Measurements from ENCODE around the gene MEIS2.

MEIS2 gene

DNA sequence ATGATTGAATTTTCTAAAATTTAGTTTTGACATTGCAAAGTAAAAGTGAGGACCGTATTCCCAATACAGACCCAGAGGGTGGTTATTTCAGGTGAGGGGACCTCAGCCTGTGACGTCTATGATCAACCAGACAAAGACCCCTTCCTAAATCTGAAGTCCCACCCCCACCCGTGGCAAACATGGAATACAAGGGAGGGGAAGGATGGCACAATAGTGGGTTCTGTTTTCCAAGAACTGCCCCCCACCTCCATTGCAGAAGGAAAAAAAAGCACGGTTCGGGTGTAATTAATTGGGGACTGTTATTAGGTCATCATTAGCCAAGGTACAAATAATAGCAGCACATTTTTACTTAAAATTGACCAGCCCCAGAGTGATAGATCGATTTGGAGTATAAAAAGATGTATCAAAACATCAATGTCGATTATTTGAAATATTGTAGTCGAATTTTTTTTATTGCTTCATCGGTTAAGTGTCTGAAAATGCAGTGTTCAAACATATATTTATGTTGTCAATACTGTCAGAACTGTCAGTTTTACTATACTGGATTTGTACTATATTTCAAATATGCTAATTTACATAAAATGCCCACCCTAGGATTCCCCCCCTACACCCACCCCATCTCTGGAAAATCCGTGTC lies 7.5 kb upstream of the MEIS2 start:
- Histone ChIP-seq H3K4me3 (IDR thresholded peaks at IDR 0.05; ENCODE audit: insufficient read depth, low read depth, low read length) (no peak overlapping the region), H3K27me3 (ENCODE audit: insufficient read depth, low read depth) (no peaks in the 10 kb centered on the region), H3K9ac (no peak overlapping the region), H3K4me1 (ENCODE audit: low read depth, poor library complexity, severe bottlenecking) (peaks cover under 1% of the 10 kb centered on the region), H2AFZ (ENCODE audit: low read depth) (no peak overlapping the region), H3K4me2 (no peak overlapping the region), H3K79me2 (ENCODE audit: insufficient read depth, low read depth) (no peaks in the 10 kb centered on the region), H3K27ac (no peak overlapping the region), H4K20me1 (ENCODE audit: insufficient read depth) (no peaks in the 10 kb centered on the region), H3K36me3 (ENCODE audit: insufficient read depth) (no peaks in the 10 kb centered on the region)
- TF ChIP-seq, protein P1, sequence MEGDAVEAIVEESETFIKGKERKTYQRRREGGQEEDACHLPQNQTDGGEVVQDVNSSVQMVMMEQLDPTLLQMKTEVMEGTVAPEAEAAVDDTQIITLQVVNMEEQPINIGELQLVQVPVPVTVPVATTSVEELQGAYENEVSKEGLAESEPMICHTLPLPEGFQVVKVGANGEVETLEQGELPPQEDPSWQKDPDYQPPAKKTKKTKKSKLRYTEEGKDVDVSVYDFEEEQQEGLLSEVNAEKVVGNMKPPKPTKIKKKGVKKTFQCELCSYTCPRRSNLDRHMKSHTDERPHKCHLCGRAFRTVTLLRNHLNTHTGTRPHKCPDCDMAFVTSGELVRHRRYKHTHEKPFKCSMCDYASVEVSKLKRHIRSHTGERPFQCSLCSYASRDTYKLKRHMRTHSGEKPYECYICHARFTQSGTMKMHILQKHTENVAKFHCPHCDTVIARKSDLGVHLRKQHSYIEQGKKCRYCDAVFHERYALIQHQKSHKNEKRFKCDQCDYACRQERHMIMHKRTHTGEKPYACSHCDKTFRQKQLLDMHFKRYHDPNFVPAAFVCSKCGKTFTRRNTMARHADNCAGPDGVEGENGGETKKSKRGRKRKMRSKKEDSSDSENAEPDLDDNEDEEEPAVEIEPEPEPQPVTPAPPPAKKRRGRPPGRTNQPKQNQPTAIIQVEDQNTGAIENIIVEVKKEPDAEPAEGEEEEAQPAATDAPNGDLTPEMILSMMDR (conservative IDR thresholded peaks at IDR 0.05; ENCODE audit: low read depth, low read length), result no peak

DNA sequence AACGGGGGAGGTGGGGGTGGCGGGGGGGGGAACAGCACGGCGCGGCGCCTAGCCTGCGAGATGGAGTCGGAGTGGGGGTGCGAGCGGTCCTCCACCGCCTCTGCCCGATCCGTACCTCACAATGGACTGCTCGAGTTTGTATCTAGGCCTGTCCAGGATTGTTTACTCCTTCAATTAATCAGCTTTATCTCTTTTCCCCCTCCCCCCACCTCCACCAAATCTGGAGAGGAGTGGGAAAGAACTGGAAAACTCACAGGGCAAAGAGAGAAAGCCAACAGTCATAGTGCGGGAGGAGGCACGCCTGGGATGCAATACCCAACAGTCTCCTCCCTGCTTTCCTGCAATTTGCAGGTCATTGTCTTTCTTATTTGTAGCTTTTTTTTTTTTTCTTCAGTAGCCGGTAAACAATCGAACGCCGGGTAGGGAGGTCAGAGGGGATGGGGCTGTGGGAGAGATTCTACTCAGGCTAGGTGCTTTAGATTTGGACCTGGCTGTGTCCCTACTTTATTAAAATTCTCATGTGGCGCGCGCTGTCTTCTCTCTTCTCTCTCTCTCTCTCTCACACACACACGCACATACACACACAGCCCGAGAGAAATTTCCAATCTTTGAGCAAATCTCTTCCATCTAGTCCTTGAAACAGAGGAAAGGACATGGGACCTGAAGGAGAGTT lies 6.9 kb upstream of the MEIS2 start:
- no peaks in the 10 kb centered on the region for H3K79me2 ChIP-seq (ENCODE audit: insufficient read depth, low read depth)
- no peak overlapping the region for H3K27ac ChIP-seq
- H3K9ac ChIP-seq, result no peak overlapping the region
- H3K27me3 ChIP-seq (ENCODE audit: insufficient read depth, low read depth), result no peaks in the 10 kb centered on the region
- TF ChIP-seq, protein P1 (conservative IDR thresholded peaks at IDR 0.05; ENCODE audit: low read depth, low read length), result no peak
- H3K4me1 ChIP-seq (ENCODE audit: low read depth, poor library complexity, severe bottlenecking), result peaks cover 5% of the 10 kb centered on the region
- no peaks in the 10 kb centered on the region for H4K20me1 ChIP-seq (ENCODE audit: insufficient read depth)
- no peak overlapping the region for H2AFZ ChIP-seq (ENCODE audit: low read depth)
- H3K4me3 ChIP-seq (IDR thresholded peaks at IDR 0.05; ENCODE audit: insufficient read depth, low read depth, low read length), result no peak overlapping the region
- no peak overlapping the region for H3K4me2 ChIP-seq
- H3K36me3 ChIP-seq (ENCODE audit: insufficient read depth), result no peaks in the 10 kb centered on the region

DNA sequence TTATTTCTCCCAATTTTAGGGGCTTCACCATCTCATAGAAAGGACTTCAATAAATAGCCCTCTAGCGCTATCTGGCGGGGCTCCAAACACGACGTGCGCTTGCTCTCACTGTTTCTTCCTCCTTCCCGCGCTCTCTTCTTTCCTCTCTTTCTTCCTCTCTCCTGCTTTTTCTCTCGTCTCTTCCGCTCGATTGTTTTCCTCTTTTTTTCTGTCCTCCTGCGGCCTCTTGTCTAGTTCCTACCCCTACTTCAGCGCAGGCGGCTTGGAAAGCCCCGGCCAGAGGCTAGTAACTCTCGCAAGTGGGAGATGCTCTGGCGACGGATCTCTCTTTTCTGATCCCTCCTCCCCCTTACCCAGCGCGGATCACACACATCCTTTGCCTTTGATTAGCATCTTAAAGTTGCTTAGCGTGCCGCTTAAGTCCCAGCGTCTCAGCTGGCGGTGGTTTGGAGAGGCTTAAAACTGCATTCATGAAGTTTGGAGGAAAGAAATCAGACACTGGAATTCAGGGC lies 6.2 kb upstream of the MEIS2 start:
- H3K27ac ChIP-seq, result no peak overlapping the region
- H3K4me3 ChIP-seq (IDR thresholded peaks at IDR 0.05; ENCODE audit: insufficient read depth, low read depth, low read length), result no peak overlapping the region
- no peaks in the 10 kb centered on the region for H3K27me3 ChIP-seq (ENCODE audit: insufficient read depth, low read depth)
- H4K20me1 ChIP-seq (ENCODE audit: insufficient read depth), result no peaks in the 10 kb centered on the region
- H2AFZ ChIP-seq (ENCODE audit: low read depth), result peak overlapping the region; percentile 52; the same call in 1 of the 2 replicates
- TF ChIP-seq, protein P1 (conservative IDR thresholded peaks at IDR 0.05; ENCODE audit: low read depth, low read length), result no peak
- H3K36me3 ChIP-seq (ENCODE audit: insufficient read depth), result no peaks in the 10 kb centered on the region
- H3K4me2 ChIP-seq, result no peak overlapping the region
- H3K9ac ChIP-seq, result no peak overlapping the region
- peaks cover 5% of the 10 kb centered on the region for H3K4me1 ChIP-seq (ENCODE audit: low read depth, poor library complexity, severe bottlenecking)
- H3K79me2 ChIP-seq (ENCODE audit: insufficient read depth, low read depth), result no peaks in the 10 kb centered on the region

DNA sequence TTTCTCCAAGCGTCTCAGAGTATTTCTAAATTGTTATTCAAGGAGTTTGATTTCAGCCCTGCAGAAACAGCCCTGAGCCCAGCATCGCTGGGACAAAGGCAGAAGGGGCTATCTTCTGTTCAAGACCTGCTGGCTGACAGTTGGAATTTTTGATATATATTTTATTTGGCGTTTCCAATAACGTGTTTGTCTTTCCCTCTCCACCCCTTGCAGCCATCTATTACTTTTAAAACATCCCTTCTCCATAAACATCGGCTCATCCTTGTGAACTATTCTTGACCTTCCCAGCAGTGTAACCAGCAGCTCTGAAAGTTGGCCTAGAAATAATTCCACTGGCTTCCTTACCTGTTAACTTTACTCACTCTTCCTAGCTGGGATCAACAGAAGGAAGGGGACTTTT lies 5.5 kb upstream of the MEIS2 start:
- Histone ChIP-seq H3K27me3 (ENCODE audit: insufficient read depth, low read depth) (no peaks in the 10 kb centered on the region), H4K20me1 (ENCODE audit: insufficient read depth) (no peaks in the 10 kb centered on the region), H3K27ac (no peak overlapping the region), H3K4me3 (IDR thresholded peaks at IDR 0.05; ENCODE audit: insufficient read depth, low read depth, low read length) (no peak overlapping the region), H2AFZ (ENCODE audit: low read depth) (no peak overlapping the region), H3K79me2 (ENCODE audit: insufficient read depth, low read depth) (no peaks in the 10 kb centered on the region), H3K4me1 (ENCODE audit: low read depth, poor library complexity, severe bottlenecking) (peaks cover 5% of the 10 kb centered on the region), H3K36me3 (ENCODE audit: insufficient read depth) (no peaks in the 10 kb centered on the region), H3K4me2 (no peak overlapping the region), H3K9ac (no peak overlapping the region)
- TF ChIP-seq, protein P1 (conservative IDR thresholded peaks at IDR 0.05; ENCODE audit: low read depth, low read length), result no peak

Measured in KMS-11 (cell line).